Duodenal mucosa (tissue), 2 donors: ENCODE results near the gene THTPA.

Experiments used
- H3K27ac ChIP-seq: one replicate; pipeline ENCODE4 v1.7.0; 2013; ENCODE audit warnings: low read depth, low read length
- H3K27me3 ChIP-seq, 2 donors: one replicate each; pipeline ENCODE4 v1.7.0; 2013; ENCODE audit warnings: low read length in 2 of 2, control low read depth in 1 of 2; ENCODE audit not compliant: insufficient read depth in 2 of 2, control insufficient read depth in 1 of 2
- H3K36me3 ChIP-seq, 2 donors: one replicate each; pipeline ENCODE4 v1.7.0; 2013; ENCODE audit warnings: low read length in 2 of 2, control low read depth in 1 of 2; ENCODE audit not compliant: insufficient read depth in 2 of 2, control insufficient read depth in 1 of 2
- H3K4me1 ChIP-seq, 2 donors: one replicate each; pipeline ENCODE4 v1.7.0; 2013; ENCODE audit warnings: low read length in 2 of 2, control low read depth in 1 of 2; ENCODE audit not compliant: insufficient read depth in 2 of 2, control insufficient read depth in 1 of 2
- H3K4me3 ChIP-seq, 2 donors: one replicate each; pipeline ENCODE4 v1.7.0; 2013; ENCODE audit warnings: low read length in 2 of 2, low read depth in 1 of 2
- H3K9ac ChIP-seq, 2 donors: one replicate each; pipeline ENCODE4 v1.7.0; 2013; ENCODE audit warnings: low read length in 2 of 2, low read depth in 1 of 2
- H3K9me3 ChIP-seq, 2 donors: one replicate each; pipeline ENCODE4 v1.7.0; 2013; ENCODE audit warnings: low read length in 2 of 2, control low read depth in 1 of 2; ENCODE audit not compliant: control insufficient read depth in 1 of 2

Gene THTPA

DNA sequence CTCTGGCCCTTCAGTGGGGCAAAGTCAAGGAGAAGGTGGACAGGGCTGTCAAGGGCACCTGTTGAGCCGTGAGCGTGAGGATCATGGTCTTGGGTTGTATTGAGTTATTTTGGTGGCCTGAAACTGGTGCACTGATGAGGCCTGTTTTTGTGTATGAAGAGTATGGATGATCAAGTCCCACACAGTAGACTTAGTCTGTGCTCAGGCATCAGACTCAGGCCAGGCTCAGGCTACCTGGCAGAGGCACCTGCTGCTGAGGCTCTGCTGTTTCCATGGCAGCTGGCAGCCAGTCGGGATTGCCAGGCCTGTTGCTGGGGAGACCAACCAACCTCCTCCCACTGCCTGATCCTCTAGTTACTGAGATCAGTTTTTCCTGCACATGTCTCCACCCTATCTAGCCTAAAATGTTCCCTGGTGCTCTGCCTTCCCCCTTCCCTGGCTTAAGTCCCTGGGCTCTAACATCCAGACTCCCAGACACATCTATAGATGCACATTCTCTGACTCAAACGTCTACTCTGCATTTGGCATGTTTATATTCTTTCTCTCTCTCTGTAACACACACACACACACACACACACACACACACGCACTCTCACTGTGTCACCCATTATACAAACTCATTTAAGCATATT is 17.4 kb downstream of the THTPA start:
- no peak overlapping the region for H3K4me3 ChIP-seq
- H3K36me3 ChIP-seq, result no peaks in the 10 kb centered on the region
- H3K27me3 ChIP-seq, result peaks cover 31% of the 10 kb centered on the region in 2 donors
- H3K9me3 ChIP-seq, result no peaks in the 10 kb centered on the region
- peaks cover 9 to 11% of the 10 kb centered on the region in 2 donors for H3K4me1 ChIP-seq
- H3K9ac ChIP-seq, result no peak overlapping the region
- H3K27ac ChIP-seq, result no peak overlapping the region

DNA sequence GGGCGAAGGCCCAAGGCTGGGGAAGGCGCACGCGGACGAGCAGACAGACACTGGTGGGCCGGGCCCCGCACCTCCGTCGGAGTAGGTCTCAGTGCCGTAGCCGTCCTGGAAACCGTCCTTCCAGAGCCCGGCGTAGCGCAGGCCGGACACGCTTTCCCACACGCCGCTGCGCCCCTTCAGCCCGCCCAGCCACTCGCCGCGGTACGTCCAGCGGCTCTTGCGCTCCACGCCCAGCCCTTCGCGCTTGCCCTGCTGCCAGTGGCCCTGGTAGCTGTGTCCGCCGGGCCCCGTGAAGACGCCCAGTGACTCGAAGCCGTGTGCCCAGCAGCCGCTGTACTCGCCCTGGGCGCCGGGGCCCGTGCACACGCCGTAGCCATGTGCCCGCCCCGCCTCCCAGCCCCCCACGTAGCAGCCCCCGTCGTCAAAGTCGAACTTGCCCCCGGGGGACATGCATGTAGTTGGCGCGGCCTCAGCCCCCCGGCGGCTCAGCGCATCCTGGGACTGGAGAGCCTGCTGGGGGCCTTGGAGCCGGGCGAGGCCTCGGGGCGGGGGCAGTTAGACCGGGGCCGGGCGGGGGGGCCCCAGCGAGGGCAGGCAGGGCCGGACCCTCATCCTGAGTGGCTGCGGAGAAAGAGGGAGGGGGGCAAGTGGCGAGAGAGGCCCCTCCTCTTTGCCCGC is 21.1 kb downstream of the THTPA start:
- H3K9ac ChIP-seq, result no peak overlapping the region
- peak overlapping the region in 1 of 2 donors; percentile 40 for H3K4me3 ChIP-seq
- H3K9me3 ChIP-seq, result no peaks in the 10 kb centered on the region
- peaks cover 34% of the 10 kb centered on the region in 2 donors for H3K27me3 ChIP-seq
- H3K27ac ChIP-seq, result no peak overlapping the region
- H3K4me1 ChIP-seq, result peaks cover 6 to 10% of the 10 kb centered on the region in 2 donors
- no peaks in the 10 kb centered on the region for H3K36me3 ChIP-seq

DNA sequence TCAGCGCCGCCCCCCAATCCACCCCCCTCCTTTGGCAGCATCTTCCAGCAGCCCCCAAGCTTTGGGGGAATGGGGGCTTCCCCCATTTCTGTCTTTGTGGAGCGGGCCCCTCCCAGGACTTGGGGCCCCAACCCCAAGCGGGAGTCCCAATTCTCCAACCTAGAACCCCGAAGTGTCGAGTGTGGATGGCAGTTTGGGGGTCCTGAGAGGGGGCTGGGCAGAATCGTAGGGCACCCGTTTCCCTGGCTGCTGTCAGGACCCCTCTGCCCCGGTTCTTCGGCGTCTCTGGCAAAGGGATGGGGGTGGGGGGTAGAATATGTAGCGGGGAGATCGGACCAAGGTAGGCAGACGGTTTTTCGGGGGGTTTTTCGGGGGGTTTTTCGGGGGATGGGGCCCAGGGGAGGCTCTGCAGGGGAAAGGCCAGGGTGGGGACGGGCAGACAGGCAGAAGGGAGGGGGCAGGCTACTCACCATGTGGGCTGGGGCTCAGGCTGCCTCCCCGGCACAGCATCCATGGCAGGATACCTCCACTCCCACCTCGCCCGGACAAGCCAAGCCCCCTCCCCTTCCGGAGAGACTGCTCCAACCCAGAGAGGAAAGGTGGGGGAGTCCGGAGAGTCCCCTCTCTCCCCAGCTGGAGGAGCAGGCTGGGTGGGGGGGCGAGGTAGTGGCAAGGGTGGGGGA is 21.8 kb downstream of the THTPA start:
- H3K27ac ChIP-seq, result no peak overlapping the region
- no peaks in the 10 kb centered on the region for H3K9me3 ChIP-seq
- H3K36me3 ChIP-seq, result no peaks in the 10 kb centered on the region
- no peak overlapping the region for H3K9ac ChIP-seq
- no peak overlapping the region for H3K4me3 ChIP-seq
- H3K27me3 ChIP-seq, result peaks cover 34% of the 10 kb centered on the region in 2 donors
- peaks cover 6 to 10% of the 10 kb centered on the region in 2 donors for H3K4me1 ChIP-seq

DNA sequence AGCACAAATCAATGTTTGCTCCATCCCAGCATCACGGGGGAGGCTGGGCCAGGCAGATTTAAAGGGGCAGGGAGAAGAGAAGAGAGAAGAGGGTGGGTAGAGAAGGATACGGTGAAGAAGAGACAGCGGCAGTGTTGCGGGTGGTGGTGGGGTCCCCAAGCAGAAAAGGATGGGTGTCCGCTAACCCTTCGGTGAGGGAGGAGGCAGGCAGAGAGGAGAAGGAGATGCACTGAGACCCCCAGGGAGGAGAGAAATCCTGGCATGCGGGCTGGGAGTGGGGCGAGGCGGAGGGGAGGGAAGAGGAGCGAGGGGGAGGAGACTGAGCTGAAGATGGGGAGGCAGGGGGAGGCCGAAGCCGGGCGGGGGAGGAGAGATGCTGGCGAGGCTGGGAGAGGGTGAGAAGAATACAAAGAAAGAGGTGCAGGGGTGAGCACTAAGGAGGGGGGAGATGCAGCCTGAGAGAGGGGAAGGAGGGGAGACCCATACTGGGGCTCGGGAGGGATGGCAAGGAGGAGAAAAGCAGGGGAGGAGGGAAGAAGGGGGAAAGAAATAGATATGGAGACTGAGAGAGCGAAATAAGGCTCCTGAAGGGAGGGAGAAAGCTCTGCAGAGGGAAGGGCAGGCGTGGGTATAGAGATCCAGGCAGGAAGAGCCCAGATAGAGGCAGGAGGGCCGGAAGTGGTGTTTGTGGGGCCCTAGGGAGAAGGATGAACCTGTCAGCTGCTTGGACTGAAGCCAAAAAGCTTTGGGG is 22.7 kb downstream of the THTPA start, which contains the start of gene JPH4:
JPH4 (minus strand) TSS at position 231 of the 751 bp plus-strand sequence. CDS start 1,337 bp downstream, outside the sequence.
- Histone ChIP-seq H3K4me3 (no peak within 1 kb of the TSS), H3K27ac (no peak within 1 kb of the TSS), H3K27me3 (peaks cover 30 to 34% of the 10 kb centered on the region in 2 donors)

DNA sequence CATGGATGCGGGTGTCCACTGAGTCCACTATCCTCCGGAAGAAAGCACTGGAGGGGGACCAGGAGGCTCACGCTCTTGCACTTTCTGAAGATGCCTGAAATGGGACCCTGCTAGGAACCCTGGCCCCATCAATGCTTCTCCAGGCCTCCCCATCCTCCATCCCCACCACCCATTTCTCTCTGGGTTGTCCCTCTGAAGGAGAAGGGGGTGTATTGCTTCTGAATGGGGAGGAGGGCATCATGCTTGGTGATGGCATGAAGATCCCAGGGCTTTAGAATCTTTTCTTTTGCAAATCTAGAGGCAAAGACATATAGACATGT is 23.2 kb downstream of the THTPA start:
- no peak overlapping the region for H3K27ac ChIP-seq
- no peak overlapping the region for H3K4me3 ChIP-seq
- H3K36me3 ChIP-seq, result no peaks in the 10 kb centered on the region
- H3K27me3 ChIP-seq, result peaks cover 30 to 34% of the 10 kb centered on the region in 2 donors
- no peaks in the 10 kb centered on the region for H3K9me3 ChIP-seq
- H3K9ac ChIP-seq, result no peak overlapping the region
- H3K4me1 ChIP-seq, result peaks cover 6 to 10% of the 10 kb centered on the region in 2 donors

More for the DNA sequence above, 22.7 kb downstream of the THTPA start, which contains the start of gene JPH4:
- Histone ChIP-seq H3K9me3 (no peaks in the 10 kb centered on the region), H3K9ac (no peak within 1 kb of the TSS), H3K4me1 (peaks cover 6 to 10% of the 10 kb centered on the region in 2 donors), H3K36me3 (no peaks in the 10 kb centered on the region)

DNA sequence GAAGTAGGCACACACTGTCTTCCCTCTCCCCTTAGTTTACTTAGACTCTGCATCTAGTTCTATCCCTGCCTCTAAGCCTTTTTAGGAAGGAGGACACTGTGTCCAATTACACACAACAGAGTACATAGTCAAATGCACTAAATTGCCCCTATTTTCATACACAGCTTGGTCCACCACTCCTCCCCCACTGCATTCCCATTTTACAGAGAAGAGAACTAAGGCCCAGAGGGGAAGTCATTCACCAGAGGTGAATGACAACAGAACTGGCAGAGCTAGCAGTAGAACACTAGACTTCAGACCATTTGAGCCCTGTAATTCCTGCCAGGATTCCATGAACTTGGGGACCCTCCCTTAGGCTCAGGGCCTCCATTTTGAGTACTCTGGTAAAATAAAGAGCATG is 23.7 kb downstream of the THTPA start:
- no peak overlapping the region for H3K4me3 ChIP-seq
- no peaks in the 10 kb centered on the region for H3K9me3 ChIP-seq
- no peak overlapping the region for H3K27ac ChIP-seq
- H3K4me1 ChIP-seq, result peaks cover 6 to 10% of the 10 kb centered on the region in 2 donors
- peaks cover 30 to 34% of the 10 kb centered on the region in 2 donors for H3K27me3 ChIP-seq
- no peaks in the 10 kb centered on the region for H3K36me3 ChIP-seq
- H3K9ac ChIP-seq, result no peak overlapping the region

DNA sequence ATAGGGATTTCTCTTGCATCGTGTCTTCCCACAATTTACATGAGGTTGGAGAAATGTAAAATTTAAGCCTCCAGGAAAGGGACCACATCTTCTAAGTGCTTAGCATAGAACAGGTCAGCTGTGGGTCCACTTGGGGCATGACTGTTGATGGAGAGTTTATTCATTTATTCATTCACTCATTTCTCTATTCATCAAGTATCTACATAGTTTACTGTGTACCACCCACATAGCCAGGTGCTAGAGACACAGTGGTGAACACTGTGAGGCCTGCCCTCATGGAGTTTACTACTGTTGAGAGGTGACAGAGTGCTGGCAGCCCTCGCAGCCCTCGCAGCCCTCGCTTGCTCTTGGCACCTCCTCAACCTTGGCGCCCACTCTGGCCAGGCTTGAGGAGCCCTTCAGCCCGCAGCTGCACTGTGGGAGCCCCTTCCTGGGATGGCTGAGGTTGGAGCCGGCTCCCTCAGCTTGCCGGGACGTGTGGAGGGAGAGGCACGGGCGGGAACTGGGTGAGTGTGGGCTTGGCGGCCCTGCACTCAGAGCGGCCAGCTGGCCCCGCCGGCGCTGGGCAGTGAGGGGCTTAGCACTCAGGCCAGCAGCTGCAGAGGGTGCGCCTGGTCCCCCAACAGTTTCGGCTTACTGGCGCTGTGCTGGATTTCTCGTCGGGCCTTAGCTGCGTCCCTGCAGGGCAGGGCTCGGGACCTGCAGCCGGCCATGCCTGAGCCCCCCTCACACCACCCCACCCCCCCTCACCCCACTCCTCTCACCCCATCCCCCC is 24.3 kb downstream of the THTPA start:
- no peaks in the 10 kb centered on the region for H3K9me3 ChIP-seq
- peaks cover 6 to 10% of the 10 kb centered on the region in 2 donors for H3K4me1 ChIP-seq
- no peak overlapping the region for H3K4me3 ChIP-seq
- no peak overlapping the region for H3K9ac ChIP-seq
- H3K36me3 ChIP-seq, result no peaks in the 10 kb centered on the region
- H3K27ac ChIP-seq, result no peak overlapping the region
- peaks cover 27 to 29% of the 10 kb centered on the region in 2 donors for H3K27me3 ChIP-seq

DNA sequence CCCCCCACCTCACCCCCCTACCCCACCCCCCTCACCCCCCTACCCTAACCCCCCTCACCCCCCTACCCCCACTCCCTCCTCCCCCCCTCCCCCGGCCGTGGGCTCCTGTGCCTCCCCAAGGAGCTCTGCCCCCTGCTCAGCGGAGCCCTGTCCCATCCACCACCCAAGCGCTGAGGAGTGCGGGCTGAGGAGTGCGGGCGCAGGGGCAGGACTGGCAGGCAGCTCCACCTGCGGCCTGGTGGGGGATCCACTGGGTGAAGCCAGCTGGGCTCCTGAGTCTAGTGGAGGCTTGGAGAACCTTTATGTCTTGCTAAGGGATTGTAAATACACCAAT is 24.8 kb downstream of the THTPA start:
- Histone ChIP-seq H3K4me3 (no peak overlapping the region), H3K27ac (no peak overlapping the region), H3K9me3 (no peaks in the 10 kb centered on the region), H3K9ac (no peak overlapping the region), H3K4me1 (peaks cover 6 to 10% of the 10 kb centered on the region in 2 donors), H3K36me3 (no peaks in the 10 kb centered on the region), H3K27me3 (peaks cover 22 to 24% of the 10 kb centered on the region in 2 donors)

DNA sequence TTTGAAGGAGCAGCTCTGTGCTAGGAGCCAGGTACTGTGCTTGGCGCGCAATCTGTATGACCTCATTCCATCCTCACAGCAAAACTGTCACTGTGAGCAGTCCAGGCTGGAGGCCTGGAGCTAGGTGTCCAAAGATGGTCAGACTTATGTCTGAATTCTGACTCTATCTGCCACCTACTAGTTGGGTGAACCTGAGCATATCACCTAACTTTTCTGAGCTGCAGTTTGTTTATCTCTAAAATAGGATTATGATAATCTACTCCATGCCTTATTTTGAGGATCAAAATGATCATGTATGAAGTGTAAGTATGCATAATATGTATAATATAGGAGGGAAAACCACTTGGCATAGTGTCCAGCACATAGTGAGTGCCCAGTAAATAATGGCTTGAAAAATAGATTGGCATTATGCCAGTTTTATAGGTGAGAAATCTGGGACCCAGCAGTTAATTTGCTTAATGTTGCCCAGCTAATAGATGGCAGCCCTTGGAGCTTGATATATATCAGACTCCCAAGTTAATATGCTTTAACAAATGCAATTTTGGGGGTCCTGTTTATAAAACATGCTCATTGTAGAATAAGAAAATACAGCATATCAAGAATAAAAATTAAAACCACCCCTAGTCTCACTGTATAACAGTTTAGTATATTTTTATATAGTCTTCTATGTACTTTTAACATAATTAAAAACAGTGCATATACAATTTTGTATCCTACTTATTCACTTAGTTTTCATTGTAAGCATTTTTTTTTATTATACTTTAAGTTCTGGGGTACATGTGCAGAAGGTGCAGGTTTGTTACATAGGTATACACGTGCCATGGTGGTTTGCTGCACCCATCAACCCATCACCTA is 27.1 kb downstream of the THTPA start:
- Histone ChIP-seq H3K9me3 (no peaks in the 10 kb centered on the region), H3K4me3 (no peak overlapping the region), H3K9ac (no peak overlapping the region), H3K27ac (no peak overlapping the region), H3K4me1 (no peaks in the 10 kb centered on the region), H3K36me3 (no peaks in the 10 kb centered on the region), H3K27me3 (peaks cover 7 to 9% of the 10 kb centered on the region in 2 donors)
